GM13977 (cell line): ENCODE measurements around the gene MGP.

Experiments used
- DNase-seq: peaks from one replicate; pipeline ENCODE4 v3.0.0; 2012; ENCODE audit warnings: low spot score
- in situ Hi-C: fragments of 300-500 bp; cut with MboI; formaldehyde crosslinking; loops from one replicate; pipeline ENCODE4 v1.12.0; 2022; ENCODE audit warnings: low sequenced_read_pairs, low pct_unique_long_range_greater_than_20kb, mixed read lengths, inconsistent platforms; ENCODE audit not compliant: unreplicated experiment
- TF ChIP-seq, protein P1 (sequence below): IDR thresholded peaks from 2 replicates; pipeline ENCODE4 v1.5.1; 2012; ENCODE audit warnings: mild to moderate bottlenecking, control low read depth; ENCODE audit not compliant: insufficient read depth; ENCODE audit errors: extremely low read depth, missing control alignments

MGP gene

DNA sequence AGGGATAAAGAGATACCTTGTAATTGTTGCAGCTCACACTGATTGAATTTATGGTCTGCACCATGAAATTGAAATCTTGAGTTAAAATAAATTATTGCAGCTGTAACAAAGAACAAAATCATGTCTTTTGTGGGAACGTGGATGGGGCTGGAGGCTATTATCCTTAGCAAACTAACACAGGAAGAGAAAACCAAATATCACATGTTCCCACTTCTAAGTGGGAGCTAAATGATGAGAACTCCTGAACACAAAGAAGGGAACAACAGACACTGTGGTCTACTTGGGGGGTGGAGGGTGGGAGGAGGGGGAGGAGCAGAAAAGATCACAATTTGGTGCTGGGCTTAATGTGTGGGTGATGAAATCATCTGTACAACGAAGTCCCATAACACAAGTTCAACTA, 30.1 kb upstream of the MGP start:
- no peak for DNase-seq
- in situ Hi-C loops = no loop called here
- TF ChIP-seq, protein P1, sequence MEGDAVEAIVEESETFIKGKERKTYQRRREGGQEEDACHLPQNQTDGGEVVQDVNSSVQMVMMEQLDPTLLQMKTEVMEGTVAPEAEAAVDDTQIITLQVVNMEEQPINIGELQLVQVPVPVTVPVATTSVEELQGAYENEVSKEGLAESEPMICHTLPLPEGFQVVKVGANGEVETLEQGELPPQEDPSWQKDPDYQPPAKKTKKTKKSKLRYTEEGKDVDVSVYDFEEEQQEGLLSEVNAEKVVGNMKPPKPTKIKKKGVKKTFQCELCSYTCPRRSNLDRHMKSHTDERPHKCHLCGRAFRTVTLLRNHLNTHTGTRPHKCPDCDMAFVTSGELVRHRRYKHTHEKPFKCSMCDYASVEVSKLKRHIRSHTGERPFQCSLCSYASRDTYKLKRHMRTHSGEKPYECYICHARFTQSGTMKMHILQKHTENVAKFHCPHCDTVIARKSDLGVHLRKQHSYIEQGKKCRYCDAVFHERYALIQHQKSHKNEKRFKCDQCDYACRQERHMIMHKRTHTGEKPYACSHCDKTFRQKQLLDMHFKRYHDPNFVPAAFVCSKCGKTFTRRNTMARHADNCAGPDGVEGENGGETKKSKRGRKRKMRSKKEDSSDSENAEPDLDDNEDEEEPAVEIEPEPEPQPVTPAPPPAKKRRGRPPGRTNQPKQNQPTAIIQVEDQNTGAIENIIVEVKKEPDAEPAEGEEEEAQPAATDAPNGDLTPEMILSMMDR = no peak

- in situ Hi-C loops = no loop called here
- no peak for DNase-seq
- TF ChIP-seq, protein P1 = no peak
These were observed 27.7 kb upstream of the MGP start for GRCh38 chr12:14913381-14913781.

- in situ Hi-C loops = no loop called here
- TF ChIP-seq, protein P1 = no peak
- DNase-seq = no peak
These were observed 25.5 kb upstream of the MGP start for GRCh38 chr12:14911131-14911530.

DNA sequence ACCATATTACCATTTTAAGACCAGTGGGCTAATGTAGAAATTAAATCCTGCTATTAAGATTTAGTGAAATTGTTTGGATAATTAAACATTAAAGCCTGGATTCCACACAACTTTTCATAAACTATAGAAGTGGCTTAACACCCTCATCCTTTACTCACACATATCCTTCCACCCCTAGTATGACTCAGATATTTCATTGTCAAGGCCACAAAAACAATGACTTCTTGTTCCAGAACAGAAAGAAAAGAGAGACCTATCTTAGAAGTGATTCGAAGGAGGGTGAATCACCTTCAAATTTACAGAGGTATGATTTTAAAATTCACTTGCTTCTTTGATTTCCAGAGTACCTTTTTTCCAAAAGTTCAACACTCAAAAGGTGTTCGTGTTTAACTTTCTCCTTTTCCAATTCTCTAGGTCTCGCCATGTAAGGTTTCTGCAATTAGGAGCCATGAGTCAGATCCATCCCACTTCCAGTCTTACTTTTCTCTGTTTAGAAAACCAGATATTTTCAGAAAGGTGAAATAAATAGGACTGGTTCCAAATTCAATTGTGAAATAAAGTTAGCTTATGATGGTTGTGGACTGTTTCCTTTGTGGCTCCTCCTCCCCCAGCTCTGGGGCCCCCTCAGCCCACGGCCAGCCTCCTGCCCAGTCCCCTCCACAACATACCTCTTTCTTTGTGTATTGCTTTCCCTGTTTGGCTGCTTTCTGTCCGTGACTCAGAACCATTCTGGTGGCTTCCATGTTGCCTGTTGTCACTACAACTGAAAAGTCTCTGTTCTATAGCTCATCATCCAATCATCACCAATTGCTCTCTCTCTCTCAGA, 24.6 kb upstream of the MGP start:
- TF ChIP-seq, protein P1 = no peak
- DNase-seq = no peak
- in situ Hi-C loops = no loop called here

DNA sequence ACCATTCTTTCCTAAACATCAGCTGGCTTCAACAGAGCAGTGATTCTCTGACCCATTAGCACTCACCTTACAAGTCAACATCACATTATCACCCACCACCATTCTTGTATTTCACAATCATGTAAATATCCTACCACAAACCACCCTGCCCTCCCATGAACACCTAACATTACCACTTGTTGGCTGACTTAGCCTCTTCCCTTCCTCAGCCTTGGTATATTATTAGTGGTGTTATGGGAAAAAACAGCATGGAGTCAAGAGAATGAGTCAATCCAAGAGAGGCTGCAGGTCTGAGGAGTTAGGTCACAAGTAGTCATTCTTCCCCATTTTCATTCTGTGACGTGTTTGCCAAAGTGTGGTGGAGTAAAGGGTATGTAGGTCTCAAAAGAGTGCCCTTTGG, 22.3 kb upstream of the MGP start:
- TF ChIP-seq, protein P1 = no peak
- in situ Hi-C loops = no loop called here
- no peak for DNase-seq

- TF ChIP-seq, protein P1 = no peak
- DNase-seq = no peak
- in situ Hi-C loops = no loop called here
These were observed 20.5 kb upstream of the MGP start for GRCh38 chr12:14906114-14906513.
